HG02759 (cell line): ENCODE measurements around the gene PIK3R1.

Experiments
- ATAC-seq: cut with Tn5 transposase; IDR thresholded peaks from one replicate; pipeline ENCODE4 v1.9.1; 2021; ENCODE audit warnings: mild to moderate bottlenecking, moderate library complexity; ENCODE audit not compliant: unreplicated experiment

PIK3R1 gene

DNA sequence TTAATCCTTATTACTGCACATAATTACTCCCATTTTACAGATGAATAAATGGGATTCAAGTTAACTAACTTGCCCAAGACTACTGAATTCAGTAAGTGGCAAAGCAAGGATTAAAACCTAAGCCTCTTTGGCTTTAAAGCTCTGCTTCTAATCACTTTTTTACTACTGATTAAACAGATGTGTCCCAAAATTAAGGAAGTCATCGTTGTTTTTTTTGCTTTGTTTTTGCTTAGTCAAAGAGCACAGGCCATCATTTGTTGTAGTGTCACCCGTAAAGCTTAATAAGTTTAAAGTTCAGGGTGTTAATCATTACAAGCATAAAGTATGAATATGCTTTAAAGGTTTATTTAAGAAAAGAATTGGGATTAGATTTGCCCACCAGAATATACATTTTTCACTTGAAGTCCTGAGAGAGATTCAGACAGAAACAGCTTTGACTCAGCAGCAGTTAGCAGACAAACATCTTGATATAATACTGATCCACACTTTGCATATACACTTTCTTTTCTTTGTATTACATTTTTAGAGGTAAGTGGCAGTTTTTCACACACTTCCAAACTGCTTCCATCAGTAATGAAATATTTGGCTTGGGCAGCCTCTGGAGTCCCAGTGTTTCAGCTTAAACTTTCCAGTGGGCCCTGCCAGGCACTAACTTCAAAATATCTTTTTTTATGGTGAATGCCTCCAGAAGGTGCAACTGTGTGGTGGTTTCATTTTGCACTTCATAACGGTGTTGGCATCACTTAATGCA lies 52.7 kb downstream of the PIK3R1 start:
- ATAC-seq = peak; percentile 42

DNA sequence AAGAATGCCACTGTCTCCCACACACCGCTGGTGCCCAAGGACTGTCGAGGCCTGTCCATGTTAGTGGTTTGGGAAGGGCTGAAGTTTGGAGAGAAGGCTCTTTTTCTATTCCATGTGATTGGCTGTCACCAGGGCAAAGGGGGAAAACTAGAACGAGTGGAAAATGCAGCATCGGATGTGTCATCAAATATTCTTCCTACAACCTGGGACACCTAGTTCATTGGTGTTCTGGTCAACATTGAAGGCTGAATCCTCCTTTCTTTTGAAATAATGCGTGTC lies 53.2 kb downstream of the PIK3R1 start:
- ATAC-seq = no peak

- no peak for ATAC-seq
Observed at GRCh38 chr5:68269820-68270219, 54.3 kb downstream of the PIK3R1 start.

DNA sequence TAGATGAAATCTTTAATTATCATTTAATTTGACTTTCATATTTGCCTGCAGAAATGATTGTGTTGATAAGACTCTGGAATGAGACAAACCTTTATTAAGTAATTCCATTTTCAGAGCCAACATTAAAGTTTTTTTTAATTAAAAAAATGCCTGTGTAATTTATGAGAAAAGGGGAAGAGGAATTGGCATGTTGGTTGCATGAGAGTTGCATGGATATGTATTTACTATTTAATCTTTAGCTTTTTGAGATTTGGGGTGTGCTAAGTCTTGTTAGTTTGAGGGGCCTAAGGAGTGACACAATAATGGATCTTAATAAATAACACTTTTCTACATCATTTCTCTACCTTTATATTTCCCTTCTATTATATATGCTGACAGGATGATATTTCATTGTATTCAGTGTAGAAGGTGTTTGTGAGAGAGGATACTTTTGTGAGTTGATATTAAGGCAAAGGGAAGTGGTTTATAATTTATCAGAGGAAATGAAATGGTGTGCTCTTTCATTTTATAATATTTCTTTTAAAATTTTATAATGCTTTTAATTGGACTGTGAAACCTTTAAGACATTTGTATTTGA lies 54.9 kb downstream of the PIK3R1 start:
- ATAC-seq = no peak

DNA sequence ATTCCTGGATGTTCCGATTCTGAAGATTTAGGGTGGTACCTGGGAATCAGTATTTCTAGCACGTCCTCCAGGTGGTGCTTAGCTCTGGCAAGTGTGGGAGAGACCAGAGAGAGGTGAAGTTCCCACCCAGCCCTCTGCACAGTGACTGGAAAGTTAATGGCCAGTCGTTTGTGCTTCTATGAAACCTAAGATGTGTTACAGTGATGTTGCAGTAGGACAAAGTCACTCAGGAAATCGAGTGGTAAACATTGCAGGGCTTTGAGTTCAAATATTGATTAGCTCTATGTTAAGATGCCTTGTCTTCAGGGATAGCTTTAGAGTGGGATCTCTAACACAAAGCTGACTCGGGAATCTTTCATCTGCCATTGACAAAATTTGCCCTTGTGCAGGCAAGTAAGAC lies 55.6 kb downstream of the PIK3R1 start:
- ATAC-seq = no peak

- no peak for ATAC-seq
Observed at GRCh38 chr5:68272289-68272688, 56.7 kb downstream of the PIK3R1 start.

- ATAC-seq = peak; percentile 49
Observed at GRCh38 chr5:68273717-68274409, 58.3 kb downstream of the PIK3R1 start.

- ATAC-seq = peak; percentile 56
Observed at GRCh38 chr5:68274847-68275651, 59.5 kb downstream of the PIK3R1 start.

- no peak for ATAC-seq
Observed at GRCh38 chr5:68276740-68277139, 61.2 kb downstream of the PIK3R1 start.

- ATAC-seq = no peak
Observed at GRCh38 chr5:68277431-68277830, 61.9 kb downstream of the PIK3R1 start.

- no peak for ATAC-seq
Observed at GRCh38 chr5:68279984-68280383, 64.4 kb downstream of the PIK3R1 start.

GRCh38 chr5:68282001-68282400 lies 66.4 kb downstream of the PIK3R1 start:
- ATAC-seq = no peak

- ATAC-seq = no peak
Observed at GRCh38 chr5:68283766-68284165, 68.2 kb downstream of the PIK3R1 start.

DNA sequence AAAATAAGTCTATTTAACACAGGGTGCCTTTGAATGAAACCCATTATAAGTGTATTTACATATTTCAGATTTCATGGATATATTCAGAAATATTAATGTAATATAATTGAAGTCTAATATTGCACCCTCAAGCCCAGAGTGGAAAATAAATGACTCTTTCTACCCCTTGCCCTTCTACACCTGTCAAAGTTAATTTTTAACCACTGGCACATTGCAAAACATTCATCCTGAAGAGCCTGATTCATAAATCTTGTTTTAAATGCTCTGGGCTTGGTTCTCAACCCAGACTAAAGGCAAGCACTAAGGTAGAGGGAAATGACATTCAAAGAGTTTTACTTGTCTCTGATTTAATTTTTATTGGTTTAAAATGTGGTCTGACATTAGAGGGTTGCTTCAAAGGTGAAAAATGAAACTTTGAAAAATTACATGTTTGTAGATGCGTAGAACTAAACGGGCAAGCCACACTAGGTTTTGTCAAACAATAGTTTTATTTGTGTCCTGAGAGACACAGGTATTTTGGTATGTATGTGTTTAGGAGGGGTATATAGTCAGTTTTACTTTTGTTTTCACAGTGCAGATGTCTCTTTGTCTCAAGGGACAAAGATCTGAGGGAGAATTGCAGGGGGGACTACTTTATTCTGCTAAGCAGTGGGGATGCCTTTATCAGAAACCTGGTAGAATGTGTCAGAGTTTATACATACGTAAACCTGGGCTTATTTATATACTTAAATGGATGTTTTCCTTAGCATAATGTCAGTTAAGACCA lies 69.7 kb downstream of the PIK3R1 start:
- peak; percentile 25 for ATAC-seq

- ATAC-seq = no peak
Observed at GRCh38 chr5:68285851-68286611, 70.5 kb downstream of the PIK3R1 start.

GRCh38 chr5:68286612-68286912 lies 71.0 kb downstream of the PIK3R1 start:
- no peak for ATAC-seq

GRCh38 chr5:68287631-68287975 lies 72.0 kb downstream of the PIK3R1 start:
- no peak for ATAC-seq

GRCh38 chr5:68287976-68288706 lies 72.6 kb downstream of the PIK3R1 start:
- ATAC-seq = peak; percentile 79

GRCh38 chr5:68288707-68289134 lies 73.2 kb downstream of the PIK3R1 start:
- ATAC-seq = peak; percentile 16

- no peak for ATAC-seq
Observed at GRCh38 chr5:68289498-68289897, 73.9 kb downstream of the PIK3R1 start.
